Esophagus (tissue), 2 donors: ENCODE measurements around the gene E2F1. TPM values are rescaled to one million over a fixed set of nuclear protein-coding genes. Genes with fewer than 3 reads are reported as not detected.

ENCODE experiments used
- H3K27ac ChIP-seq, 2 donors: one replicate each; pipeline ENCODE4 v1.5.1; 2013; ENCODE audit warnings: low read depth in 2 of 2, mild to moderate bottlenecking in 2 of 2, inconsistent platforms in 1 of 2, low read length in 1 of 2, moderate library complexity in 1 of 2
- H3K27me3 ChIP-seq, 2 donors: one replicate each; pipeline ENCODE4 v1.6.1; 2013; ENCODE audit warnings: low read length in 2 of 2, control low read depth in 1 of 2, mild to moderate bottlenecking in 1 of 2; ENCODE audit not compliant: insufficient read depth in 2 of 2, control insufficient read depth in 1 of 2
- H3K36me3 ChIP-seq, 2 donors: one replicate each; pipeline ENCODE4 v1.6.1; 2013; ENCODE audit warnings: low read length in 1 of 2; ENCODE audit not compliant: control insufficient read depth in 2 of 2, insufficient read depth in 2 of 2
- H3K4me1 ChIP-seq, 2 donors: one replicate each; pipeline ENCODE4 v1.6.1; 2013; ENCODE audit warnings: low read length in 1 of 2; ENCODE audit not compliant: control insufficient read depth in 2 of 2, insufficient read depth in 2 of 2
- H3K4me3 ChIP-seq, 2 donors: one replicate each; pipeline ENCODE4 v1.5.1; 2013; ENCODE audit warnings: low read length in 2 of 2, mild to moderate bottlenecking in 2 of 2, low read depth in 1 of 2, moderate library complexity in 1 of 2
- H3K9me3 ChIP-seq, 2 donors: one replicate each; pipeline ENCODE4 v1.6.1; 2013; ENCODE audit warnings: mild to moderate bottlenecking in 2 of 2, low read depth in 1 of 2, low read length in 1 of 2, moderate library complexity in 1 of 2; ENCODE audit not compliant: control insufficient read depth in 2 of 2, insufficient read depth in 1 of 2
- WGBS, 2 donors: extraction: QIAGEN DNeasy Blood & Tissue Kit; methylation state at CpG; one replicate each; pipeline ENCODE4 v1.1.7; 2013; 5-methylcytosine and 5-hydroxymethylcytosine counted together
- polyA plus RNA-seq, 2 donors: library from polyadenylated mRNA; stranded (reverse); fragments of 200-250 nt; gene quantifications; one replicate each; pipeline ENCODE4 v1.2.3, GENCODE V29; 2013
- donor health status: healthy with polysubstance abuse.
- donor health status: Bipolar disorder and iron deficiency.

The E2F1 gene
- polyA plus RNA-seq, 2 donors = 6.4 to 6.7 TPM

GRCh38 chr20:33667676-33668465 is 18.3 kb downstream of the E2F1 start:
- Histone ChIP-seq H3K9me3 (no peaks in the 10 kb centered on the region), H3K36me3 (peaks cover 0 to 2% of the 10 kb centered on the region in 2 donors), H3K4me3 (peak overlapping the region; percentile 43 to 69), H3K4me1 (peaks cover 2 to 25% of the 10 kb centered on the region in 2 donors), H3K27ac (peak overlapping the region; percentile 85 to 94), H3K27me3 (no peaks in the 10 kb centered on the region)
- WGBS, 2 donors = 9 to 27% methylated on average over 47 of the region's 47 CpGs

GRCh38 chr20:33667245-33667675 is 18.9 kb downstream of the E2F1 start:
- Histone ChIP-seq H3K36me3 (peaks cover 0 to 2% of the 10 kb centered on the region in 2 donors), H3K27me3 (no peaks in the 10 kb centered on the region), H3K4me1 (peaks cover 2 to 25% of the 10 kb centered on the region in 2 donors), H3K27ac (peak overlapping the region; percentile 85 to 94), H3K9me3 (no peaks in the 10 kb centered on the region), H3K4me3 (peak overlapping the region; percentile 43 to 69)
- WGBS, 2 donors = 6 to 11% methylated on average over 21 to 55 of the region's 55 CpGs

GRCh38 chr20:33666293-33667244 is 19.6 kb downstream of the E2F1 start, which contains the start of gene ACTL10:
TSS of gene ACTL10 (plus strand) at chr20:33666943. CDS start at chr20:33667498, 555 bp downstream.
- 2% methylated on average over 50 of the region's 50 CpGs for WGBS, 2 donors
- no peaks in the 10 kb centered on the region for H3K27me3 ChIP-seq
- H3K9me3 ChIP-seq = no peaks in the 10 kb centered on the region
- peak within 1 kb of the TSS; percentile 85 to 94 for H3K27ac ChIP-seq
- H3K4me3 ChIP-seq = peak within 1 kb of the TSS; percentile 43 to 69
- peaks cover 2 to 25% of the 10 kb centered on the region in 2 donors for H3K4me1 ChIP-seq
- peaks cover 0 to 2% of the 10 kb centered on the region in 2 donors for H3K36me3 ChIP-seq

GRCh38 chr20:33664762-33665144 is 21.4 kb downstream of the E2F1 start:
- H3K4me1 ChIP-seq = peaks cover 2 to 25% of the 10 kb centered on the region in 2 donors

GRCh38 chr20:33664085-33664761 is 22.0 kb downstream of the E2F1 start:
- Histone ChIP-seq H3K27me3 (no peaks in the 10 kb centered on the region), H3K36me3 (peaks cover 0 to 9% of the 10 kb centered on the region in 2 donors), H3K27ac (peak overlapping the region; percentile 91 to 92), H3K4me3 (peak overlapping the region; percentile 75 to 82), H3K4me1 (peaks cover 2 to 25% of the 10 kb centered on the region in 2 donors), H3K9me3 (no peaks in the 10 kb centered on the region)
- 44% methylated on average over 9 of the region's 9 CpGs for WGBS, 2 donors

More at GRCh38 chr20:33664762-33665144, 21.4 kb downstream of the E2F1 start:
- 92 to 95% methylated on average over 2 of the region's 2 CpGs for WGBS, 2 donors
- peaks cover 0 to 5% of the 10 kb centered on the region in 2 donors for H3K36me3 ChIP-seq
- no peaks in the 10 kb centered on the region for H3K27me3 ChIP-seq
- no peaks in the 10 kb centered on the region for H3K9me3 ChIP-seq
- no peak overlapping the region for H3K4me3 ChIP-seq
- peak overlapping the region in 1 of 2 donors; percentile 51 for H3K27ac ChIP-seq

GRCh38 chr20:33663161-33664084 is 22.8 kb downstream of the E2F1 start:
- 1% methylated on average over 79 to 84 of the region's 84 CpGs for WGBS, 2 donors
- Histone ChIP-seq H3K4me3 (peak overlapping the region; percentile 75 to 82), H3K27ac (peak overlapping the region; percentile 91 to 92), H3K36me3 (peaks cover 0 to 15% of the 10 kb centered on the region in 2 donors), H3K4me1 (peaks cover 2 to 25% of the 10 kb centered on the region in 2 donors), H3K9me3 (no peaks in the 10 kb centered on the region), H3K27me3 (no peaks in the 10 kb centered on the region)

GRCh38 chr20:33662172-33662571 is 24.0 kb downstream of the E2F1 start, which contains the start of gene C20orf144:
TSS of gene C20orf144 (plus strand) at chr20:33662327. CDS start at chr20:33662346, 19 bp downstream.
- H3K4me1 ChIP-seq = peaks cover 2 to 19% of the 10 kb centered on the region in 2 donors
- H3K27me3 ChIP-seq = no peaks in the 10 kb centered on the region
- no peaks in the 10 kb centered on the region for H3K9me3 ChIP-seq
- peak within 1 kb of the TSS; percentile 75 to 82 for H3K4me3 ChIP-seq
- peak within 1 kb of the TSS; percentile 91 to 92 for H3K27ac ChIP-seq
- WGBS, 2 donors = 92 to 94% methylated on average over 10 of the region's 10 CpGs
- peaks cover 4 to 15% of the 10 kb centered on the region in 2 donors for H3K36me3 ChIP-seq

GRCh38 chr20:33660685-33661058 is 25.5 kb downstream of the E2F1 start:
- H3K27me3 ChIP-seq = no peaks in the 10 kb centered on the region
- no peak overlapping the region for H3K4me3 ChIP-seq
- WGBS, 2 donors = 88 to 93% methylated on average over 7 of the region's 7 CpGs
- H3K4me1 ChIP-seq = peaks cover 2 to 13% of the 10 kb centered on the region in 2 donors
- no peak overlapping the region for H3K27ac ChIP-seq
- peaks cover 4 to 15% of the 10 kb centered on the region in 2 donors for H3K36me3 ChIP-seq
- H3K9me3 ChIP-seq = no peaks in the 10 kb centered on the region
